Measurements from ENCODE around the gene MKRN2OS. TPM values are rescaled to one million over a fixed set of nuclear protein-coding genes. Genes with fewer than 3 reads are reported as not detected.
"Not testable (repeated sequence)": the region's sequence is repeated elsewhere in the genome, so short reads cannot be mapped to it uniquely, and the experiment has no call there.

Gene MKRN2OS
- total RNA-seq, 1 donor from 2014 or later: 0.23 TPM

GRCh38 chr3:12557473-12558100 is 12.3 kb upstream of the MKRN2OS start:
- H3K4me3 ChIP-seq (ENCODE audit: low read depth, low read length): peak overlapping the region; percentile 98
- no peak for DNase-seq (ENCODE audit: low read depth)
- no peak for TF ChIP-seq CTCF (conservative IDR thresholded peaks at IDR 0.05; ENCODE audit: low read depth, low read length)

- DNase-seq (ENCODE audit: low read depth): no peak
- no peak for TF ChIP-seq CTCF (conservative IDR thresholded peaks at IDR 0.05; ENCODE audit: low read depth, low read length)
- H3K4me3 ChIP-seq (ENCODE audit: low read depth, low read length): peak within 1 kb of the TSS; percentile 98
Observed at GRCh38 chr3:12556690-12557472, 11.6 kb upstream of the MKRN2OS start, which contains the start of gene MKRN2. TSS of gene MKRN2 (plus strand) at chr3:12557087. CDS start at chr3:12557151, 64 bp downstream.

- H3K4me3 ChIP-seq (ENCODE audit: low read depth, low read length): peak overlapping the region; percentile 98
- TF ChIP-seq CTCF (conservative IDR thresholded peaks at IDR 0.05; ENCODE audit: low read depth, low read length): no peak
- no peak for DNase-seq (ENCODE audit: low read depth)
Observed at GRCh38 chr3:12556314-12556689, 11.0 kb upstream of the MKRN2OS start.

GRCh38 chr3:12553921-12554391 is 8.7 kb upstream of the MKRN2OS start:
- no peak for DNase-seq (ENCODE audit: low read depth)
- no peak for TF ChIP-seq CTCF (conservative IDR thresholded peaks at IDR 0.05; ENCODE audit: low read depth, low read length)
- H3K4me3 ChIP-seq (ENCODE audit: low read depth, low read length): peak overlapping the region; percentile 72

GRCh38 chr3:12549971-12550760 is 4.9 kb upstream of the MKRN2OS start:
- H3K4me3 ChIP-seq (ENCODE audit: low read depth, low read length): no peak overlapping the region
- no peak for DNase-seq (ENCODE audit: low read depth)
- TF ChIP-seq CTCF (conservative IDR thresholded peaks at IDR 0.05; ENCODE audit: low read depth, low read length): no peak

- H3K4me3 ChIP-seq (ENCODE audit: low read depth, low read length): peak overlapping the region; percentile 43
- no peak for TF ChIP-seq CTCF (conservative IDR thresholded peaks at IDR 0.05; ENCODE audit: low read depth, low read length)
- DNase-seq (ENCODE audit: low read depth): no peak
Observed at GRCh38 chr3:12544652-12545472, 437 bp downstream of the MKRN2OS start.

GRCh38 chr3:12543497-12543896 is 1.8 kb downstream of the MKRN2OS start:
- DNase-seq (ENCODE audit: low read depth); H3K4me3 ChIP-seq (ENCODE audit: low read depth, low read length): not testable (repeated sequence)
